Measurements from ENCODE around the gene SDR42E1. TPM values are rescaled to one million over a fixed set of nuclear protein-coding genes. Genes with fewer than 3 reads are reported as not detected.
A peak's percentile ranks its signal among the peaks of the same experiment; 100 is the strongest.

SDR42E1 gene
- total RNA-seq, 2 donors from 2014 or later: 2.6 to 3.4 TPM

GRCh38 chr16:82055728-82056549 lies 44.7 kb upstream of the SDR42E1 start:
- DNase-seq (no peak), ATAC-seq (peak; percentile 60)
- WGBS, 2 donors: 44 to 49% methylated on average over 8 of the region's 8 CpGs
- Histone ChIP-seq H3K9me3 (no peaks in the 10 kb centered on the region), H3K27me3 (no peaks in the 10 kb centered on the region), H3K27ac (peak overlapping the region in 3 of 4 donors; percentile 33 to 64 (median 46)), H3K4me1 (peaks cover 42% of the 10 kb centered on the region), H3K36me3 (replicated peaks in 1 of 2; ENCODE audit: insufficient read depth in 1 of 2, low read depth in 2 of 2) (no peaks in the 10 kb centered on the region), H3K4me3 (no peak overlapping the region)
- no peak for TF ChIP-seq CTCF (IDR thresholded peaks at IDR 0.05)
- intact Hi-C loops (cut with DNase I): no loop called here

GRCh38 chr16:82055117-82055516 lies 43.8 kb upstream of the SDR42E1 start:
- no peaks in the 10 kb centered on the region for H3K27me3 ChIP-seq
- H3K27ac ChIP-seq: peak overlapping the region in 3 of 4 donors; percentile 33 to 64 (median 46)
- H3K9me3 ChIP-seq: no peaks in the 10 kb centered on the region
- 69 to 85% methylated on average over 3 of the region's 3 CpGs for WGBS, 2 donors
- H3K36me3 ChIP-seq (replicated peaks in 1 of 2; ENCODE audit: insufficient read depth in 1 of 2, low read depth in 2 of 2): no peaks in the 10 kb centered on the region
- ATAC-seq (no peak), DNase-seq (no peak)
- TF ChIP-seq CTCF (IDR thresholded peaks at IDR 0.05) (no peak), POLR2A (IDR thresholded peaks at IDR 0.05) (no peak)
- peaks cover 50% of the 10 kb centered on the region for H3K4me1 ChIP-seq
- H3K4me3 ChIP-seq: no peak overlapping the region
- intact Hi-C loops (cut with DNase I): no loop called here

GRCh38 chr16:82051656-82052055 lies 40.4 kb upstream of the SDR42E1 start:
- H3K4me1 ChIP-seq: peaks cover 71% of the 10 kb centered on the region
- no peaks in the 10 kb centered on the region for H3K9me3 ChIP-seq
- DNase-seq (no peak), ATAC-seq (no peak)
- no peak overlapping the region for H3K4me3 ChIP-seq
- intact Hi-C loops (cut with DNase I): no loop called here
- H3K27ac ChIP-seq: peak overlapping the region in 2 of 4 donors; percentile 36 to 62
- WGBS, 2 donors: 48 to 69% methylated on average over 5 of the region's 5 CpGs
- no peaks in the 10 kb centered on the region for H3K27me3 ChIP-seq
- no peak for TF ChIP-seq POLR2A (IDR thresholded peaks at IDR 0.05)
- TF ChIP-seq CTCF (IDR thresholded peaks at IDR 0.05): no peak
- no peaks in the 10 kb centered on the region for H3K36me3 ChIP-seq (replicated peaks in 1 of 2; ENCODE audit: insufficient read depth in 1 of 2, low read depth in 2 of 2)

- peaks cover 64% of the 10 kb centered on the region for H3K4me1 ChIP-seq
- DNase-seq (no peak), ATAC-seq (peak; percentile 60)
- TF ChIP-seq CTCF (IDR thresholded peaks at IDR 0.05) (no peak), POLR2A (IDR thresholded peaks at IDR 0.05) (no peak)
- no peaks in the 10 kb centered on the region for H3K36me3 ChIP-seq (replicated peaks in 1 of 2; ENCODE audit: insufficient read depth in 1 of 2, low read depth in 2 of 2)
- peak overlapping the region in 3 of 4 donors; percentile 36 to 62 (median 42) for H3K27ac ChIP-seq
- intact Hi-C loops (cut with DNase I): no loop called here
- H3K27me3 ChIP-seq: no peaks in the 10 kb centered on the region
- WGBS, 2 donors: 14 to 21% methylated on average over 4 of the region's 4 CpGs
- H3K9me3 ChIP-seq: no peaks in the 10 kb centered on the region
- H3K4me3 ChIP-seq: no peak overlapping the region
Measured at GRCh38 chr16:82050909-82051357, 39.7 kb upstream of the SDR42E1 start.
